Measurements from ENCODE around the gene PIGQ.

The PIGQ gene

GRCh38 chr16:566475-567372, 3.0 kb upstream of the PIGQ start, which contains the start of gene NHLRC4:
Gene NHLRC4 (plus strand): TSS chr16:567005. CDS start chr16:568048, 1,043 bp downstream.
- no peak within 1 kb of the TSS for H3K4me3 ChIP-seq (ENCODE audit: low read depth, low read length)

GRCh38 chr16:567373-568256, 2.2 kb upstream of the PIGQ start:
- H3K4me3 ChIP-seq (ENCODE audit: low read depth, low read length): no peak overlapping the region

- no peak overlapping the region for H3K4me3 ChIP-seq (ENCODE audit: low read depth, low read length)
Measured at GRCh38 chr16:568401-569258, 1.1 kb upstream of the PIGQ start.

GRCh38 chr16:572865-573650, 3.3 kb downstream of the PIGQ start:
- H3K4me3 ChIP-seq (ENCODE audit: low read depth, low read length): no peak overlapping the region

GRCh38 chr16:574021-574760, 4.4 kb downstream of the PIGQ start:
- H3K4me3 ChIP-seq (ENCODE audit: low read depth, low read length): no peak overlapping the region

- no peak overlapping the region for H3K4me3 ChIP-seq (ENCODE audit: low read depth, low read length)
Measured at GRCh38 chr16:575354-576196, 5.8 kb downstream of the PIGQ start.

GRCh38 chr16:576197-576822, 6.5 kb downstream of the PIGQ start:
- no peak overlapping the region for H3K4me3 ChIP-seq (ENCODE audit: low read depth, low read length)

- no peak overlapping the region for H3K4me3 ChIP-seq (ENCODE audit: low read depth, low read length)
Measured at GRCh38 chr16:576823-577201, 7.0 kb downstream of the PIGQ start.

GRCh38 chr16:577796-578195, 8.0 kb downstream of the PIGQ start:
- no peak overlapping the region for H3K4me3 ChIP-seq (ENCODE audit: low read depth, low read length)

GRCh38 chr16:578232-578869, 8.6 kb downstream of the PIGQ start:
- H3K4me3 ChIP-seq (ENCODE audit: low read depth, low read length): no peak overlapping the region

GRCh38 chr16:578870-579405, 9.2 kb downstream of the PIGQ start:
- H3K4me3 ChIP-seq (ENCODE audit: low read depth, low read length): no peak overlapping the region

GRCh38 chr16:580141-580945, 10.6 kb downstream of the PIGQ start:
- H3K4me3 ChIP-seq (ENCODE audit: low read depth, low read length): no peak overlapping the region

- H3K4me3 ChIP-seq (ENCODE audit: low read depth, low read length): no peak overlapping the region
Measured at GRCh38 chr16:580946-581498, 11.3 kb downstream of the PIGQ start.

GRCh38 chr16:582218-582613, 12.4 kb downstream of the PIGQ start:
- no peak overlapping the region for H3K4me3 ChIP-seq (ENCODE audit: low read depth, low read length)

GRCh38 chr16:582614-583331, 13.0 kb downstream of the PIGQ start:
- H3K4me3 ChIP-seq (ENCODE audit: low read depth, low read length): no peak overlapping the region

- no peak overlapping the region for H3K4me3 ChIP-seq (ENCODE audit: low read depth, low read length)
Measured at GRCh38 chr16:583470-583814, 13.7 kb downstream of the PIGQ start.

Measured in iPS-11a (cell line).